GM19397 (cell line): ENCODE measurements around the gene CUL9.

Experiments
- ATAC-seq: cut with Tn5 transposase; IDR thresholded peaks from one replicate; pipeline ENCODE4 v1.9.1; 2021; ENCODE audit warnings: mild to moderate bottlenecking, moderate library complexity; ENCODE audit not compliant: unreplicated experiment

CUL9 gene

DNA sequence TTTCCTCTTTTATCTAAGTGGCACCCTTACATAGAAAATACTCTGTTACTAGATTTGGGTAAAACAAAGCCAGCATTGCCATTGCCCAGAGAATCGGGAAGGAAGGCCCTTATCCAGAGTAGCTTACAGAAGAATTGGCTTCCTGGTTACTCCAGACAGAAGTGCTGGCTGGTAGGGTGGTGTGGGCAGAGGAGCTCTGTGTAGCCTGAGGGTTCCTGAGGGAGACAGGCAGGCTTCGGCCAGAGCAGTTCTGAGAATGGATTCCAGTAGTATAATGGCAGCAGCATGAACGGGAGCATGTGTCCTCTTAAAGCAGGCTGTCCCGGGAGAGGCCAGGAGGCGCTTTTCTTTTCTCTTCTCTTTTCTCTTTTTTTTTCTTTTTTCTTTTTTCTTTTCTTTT lies 11.9 kb downstream of the CUL9 start:
- no peak for ATAC-seq

DNA sequence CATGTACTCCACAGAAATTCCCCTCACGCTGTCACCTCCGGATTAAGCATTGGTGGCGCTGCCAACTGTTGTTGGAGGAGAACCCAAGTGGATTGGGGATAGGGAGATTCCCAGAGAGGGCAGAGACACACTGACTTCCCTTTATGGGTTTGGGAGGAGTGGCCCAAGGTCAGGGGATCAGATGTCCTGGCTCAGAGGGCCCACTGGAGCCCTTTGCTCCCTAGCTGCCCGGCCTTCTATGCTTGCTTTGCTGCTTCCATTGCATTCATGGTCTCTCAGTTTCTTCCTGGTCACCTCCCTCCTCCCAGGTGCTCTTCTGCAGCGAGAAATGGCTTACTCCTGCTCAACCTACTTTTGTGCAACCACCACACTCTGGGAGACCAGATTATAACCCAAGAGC lies 14.3 kb downstream of the CUL9 start:
- no peak for ATAC-seq

DNA sequence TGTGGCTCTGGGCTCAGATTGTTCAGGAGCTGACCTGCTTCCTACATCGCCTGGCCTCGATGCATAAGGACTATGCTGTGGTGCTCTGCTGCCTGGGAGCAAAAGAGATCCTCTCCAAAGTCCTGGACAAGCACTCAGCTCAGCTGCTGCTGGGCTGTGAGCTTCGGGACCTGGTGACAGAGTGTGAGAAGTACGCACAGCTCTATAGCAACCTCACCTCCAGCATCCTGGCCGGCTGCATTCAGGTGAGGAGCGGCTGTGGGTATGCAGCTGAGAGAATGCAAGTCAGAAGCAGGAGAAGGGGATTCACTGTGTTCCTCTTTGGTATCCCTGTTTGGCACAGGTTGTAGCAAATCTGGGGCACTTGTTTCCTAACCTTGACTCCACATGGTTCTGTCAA lies 17.9 kb downstream of the CUL9 start:
- ATAC-seq, result no peak

DNA sequence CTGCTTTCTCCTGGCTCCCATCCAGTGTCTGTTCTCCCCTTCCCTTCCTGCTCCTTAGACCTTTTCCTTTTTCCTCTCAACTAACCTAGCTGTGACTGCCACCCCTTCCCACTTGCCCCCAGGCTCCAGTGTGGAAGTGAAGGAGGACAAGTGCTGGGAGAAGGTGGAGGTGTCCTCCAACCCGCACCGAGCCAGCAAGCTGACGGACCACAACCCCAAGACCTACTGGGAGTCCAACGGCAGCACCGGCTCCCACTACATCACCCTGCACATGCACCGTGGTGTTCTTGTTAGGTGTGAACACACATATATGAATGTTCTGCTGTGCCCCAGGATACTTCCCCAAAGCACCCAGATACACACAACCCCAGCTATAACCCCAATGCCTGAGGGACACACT lies 18.5 kb downstream of the CUL9 start:
- ATAC-seq, result no peak

DNA sequence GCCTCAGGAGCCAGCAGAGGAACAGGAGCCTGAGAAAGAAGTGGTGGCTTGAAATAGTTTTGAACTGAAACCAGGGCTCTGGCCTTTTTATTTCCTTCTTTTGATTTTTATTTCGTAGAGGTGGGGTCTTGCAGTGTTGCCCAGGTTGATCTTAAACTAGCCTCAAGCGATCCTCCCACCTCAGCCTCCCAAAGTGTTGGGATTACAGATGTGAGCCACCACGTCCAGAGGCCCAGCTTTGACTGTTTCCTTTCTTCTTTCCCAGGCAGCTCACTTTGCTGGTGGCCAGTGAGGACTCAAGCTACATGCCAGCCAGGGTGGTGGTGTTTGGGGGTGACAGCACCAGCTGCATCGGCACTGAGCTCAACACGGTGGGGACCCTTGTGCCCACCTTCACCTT lies 20.5 kb downstream of the CUL9 start:
- ATAC-seq, result no peak

DNA sequence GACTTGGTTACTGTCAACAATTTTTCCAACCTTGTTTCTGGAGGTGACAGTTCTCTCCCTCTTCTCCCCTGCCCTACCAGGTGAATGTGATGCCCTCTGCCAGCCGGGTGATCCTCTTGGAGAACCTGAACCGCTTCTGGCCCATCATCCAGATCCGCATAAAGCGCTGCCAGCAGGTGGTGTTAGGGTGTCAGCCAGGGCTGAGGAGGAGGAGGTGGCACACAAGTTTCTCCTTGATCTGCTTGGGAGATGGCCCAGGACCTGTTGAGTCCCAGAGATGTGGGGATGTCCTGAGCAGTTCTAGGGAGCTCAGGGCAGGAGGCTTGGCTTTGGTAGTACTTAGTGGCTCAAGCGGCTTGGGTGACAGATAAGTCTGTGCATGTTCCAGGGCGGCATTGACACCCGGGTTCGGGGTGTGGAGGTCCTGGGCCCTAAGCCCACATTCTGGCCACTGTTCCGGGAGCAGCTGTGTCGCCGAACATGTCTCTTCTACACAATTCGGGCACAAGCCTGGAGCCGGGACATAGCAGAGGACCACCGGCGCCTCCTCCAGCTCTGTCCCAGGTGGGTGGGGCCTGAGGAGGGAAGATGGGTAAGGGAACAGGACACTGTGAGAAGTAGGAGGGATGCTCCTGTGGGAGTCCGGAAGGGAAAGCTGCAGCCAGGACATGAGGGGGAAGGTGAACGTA lies 21.2 kb downstream of the CUL9 start:
- no peak for ATAC-seq

DNA sequence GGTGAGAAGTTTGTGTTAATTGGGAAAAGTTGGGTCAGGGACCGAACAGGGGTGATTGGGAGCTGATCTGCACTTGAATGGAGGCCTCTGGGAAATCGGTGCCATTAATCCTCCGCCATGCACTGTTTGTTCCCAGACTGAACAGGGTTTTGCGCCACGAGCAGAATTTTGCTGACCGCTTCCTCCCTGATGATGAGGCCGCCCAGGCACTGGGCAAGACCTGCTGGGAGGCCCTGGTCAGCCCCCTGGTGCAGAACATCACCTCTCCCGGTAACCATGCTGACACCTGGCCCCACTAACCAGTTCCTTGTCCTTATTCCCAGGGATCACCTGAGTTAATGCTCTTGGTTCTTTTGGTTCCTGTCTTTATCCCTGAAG lies 21.7 kb downstream of the CUL9 start:
- no peak for ATAC-seq

- ATAC-seq, result no peak
Measured at GRCh38 chr6:43204271-43205105, 22.5 kb downstream of the CUL9 start.

DNA sequence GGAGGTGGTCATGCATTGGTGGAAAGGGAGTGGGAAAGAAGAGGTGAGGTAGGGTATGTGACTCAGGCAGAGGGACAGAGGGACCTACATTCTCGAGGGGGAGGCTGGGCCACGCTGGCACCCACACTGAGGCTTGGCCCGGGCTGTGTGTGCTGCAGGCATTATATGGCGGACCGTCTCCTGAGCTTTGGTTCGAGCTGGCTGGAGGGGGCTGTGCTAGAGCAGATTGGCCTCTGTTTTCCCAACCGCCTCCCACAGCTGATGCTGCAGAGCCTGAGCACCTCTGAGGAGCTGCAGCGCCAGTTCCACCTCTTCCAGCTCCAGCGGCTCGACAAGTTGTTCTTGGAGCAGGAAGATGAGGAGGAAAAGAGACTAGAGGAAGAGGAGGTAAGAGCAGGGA lies 23.9 kb downstream of the CUL9 start:
- no peak for ATAC-seq

- no peak for ATAC-seq
Measured at GRCh38 chr6:43207286-43207685, 25.3 kb downstream of the CUL9 start.

GRCh38 chr6:43211955-43212354 lies 30.0 kb downstream of the CUL9 start:
- no peak for ATAC-seq

DNA sequence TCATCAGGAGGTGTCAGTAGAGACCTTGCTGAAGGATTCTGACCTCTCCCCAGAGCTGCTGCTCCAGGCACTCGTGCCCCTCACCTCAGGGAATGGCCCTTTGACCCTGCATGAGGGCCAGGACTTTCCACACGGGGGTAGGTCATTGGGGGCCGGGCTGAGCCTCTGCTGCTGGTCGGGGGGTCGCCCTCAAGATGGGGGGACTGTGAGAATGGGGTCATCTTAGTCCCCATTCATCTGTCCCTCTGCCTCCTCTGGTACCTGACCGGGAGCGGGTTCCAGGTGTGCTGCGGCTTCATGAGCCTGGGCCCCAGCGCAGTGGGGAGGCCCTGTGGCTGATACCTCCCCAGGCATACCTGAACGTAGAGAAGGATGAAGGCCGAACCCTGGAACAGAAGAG lies 31.4 kb downstream of the CUL9 start:
- no peak for ATAC-seq

GRCh38 chr6:43215066-43215465 lies 33.1 kb downstream of the CUL9 start:
- ATAC-seq, result no peak

- no peak for ATAC-seq
Measured at GRCh38 chr6:43216200-43216599, 34.2 kb downstream of the CUL9 start.

DNA sequence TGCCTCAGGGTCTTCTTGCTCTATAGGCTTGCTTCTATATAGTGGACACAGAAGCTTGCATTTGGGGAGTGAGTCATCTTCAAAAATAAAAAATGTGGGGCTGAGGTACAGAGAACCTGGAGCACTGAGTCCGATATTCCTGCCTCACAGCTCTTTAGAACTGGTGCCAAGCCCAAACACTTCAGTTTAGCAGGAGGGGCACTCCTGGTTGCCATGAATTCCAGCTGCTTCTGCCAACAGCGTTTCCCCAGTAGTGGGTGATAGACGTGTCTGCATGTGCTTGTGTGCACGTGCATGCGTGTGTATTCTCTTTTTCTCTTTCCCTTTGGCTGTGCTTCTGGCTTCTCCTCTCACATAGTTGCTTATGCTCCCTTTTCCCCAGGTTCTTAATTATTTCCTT lies 35.4 kb downstream of the CUL9 start:
- no peak for ATAC-seq

DNA sequence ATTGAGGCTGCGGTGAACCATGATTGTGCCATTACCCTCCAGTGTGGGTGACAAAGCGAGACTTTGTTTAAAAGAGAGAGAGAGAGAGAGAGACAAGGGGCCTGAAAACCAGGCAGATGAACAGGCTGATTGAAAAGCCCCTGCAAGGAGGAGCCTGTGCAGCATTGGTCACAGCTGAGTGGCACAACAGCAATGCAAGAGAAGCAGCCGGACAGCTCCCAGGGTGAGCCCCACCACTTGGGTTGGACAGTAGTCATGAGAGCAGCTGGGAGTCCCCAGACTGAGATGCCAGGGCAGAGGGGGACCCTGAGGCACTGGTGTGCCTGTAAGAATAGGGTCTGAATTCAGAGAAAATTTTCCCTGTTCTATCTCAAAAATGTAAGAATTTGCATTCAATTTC lies 37.1 kb downstream of the CUL9 start:
- ATAC-seq, result no peak

DNA sequence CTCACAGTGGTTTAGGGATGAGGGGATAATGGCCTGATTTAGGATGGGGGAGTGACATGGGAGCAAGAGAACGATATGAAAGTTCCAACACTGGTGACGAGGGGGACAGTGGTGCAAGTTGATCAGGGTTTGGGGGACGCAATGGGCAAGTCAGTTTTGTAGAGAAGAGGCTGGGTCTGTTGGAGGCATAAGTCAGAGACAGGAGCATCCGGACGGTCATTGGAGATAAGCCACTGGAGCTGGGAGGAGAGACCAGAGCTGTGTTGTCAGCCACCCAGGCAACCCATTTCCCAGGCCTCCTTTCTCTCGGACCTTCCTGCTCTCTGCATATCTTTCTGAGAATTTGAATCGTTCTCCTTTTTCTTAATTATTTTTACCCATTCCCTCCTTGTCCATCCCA lies 37.8 kb downstream of the CUL9 start:
- ATAC-seq, result no peak

DNA sequence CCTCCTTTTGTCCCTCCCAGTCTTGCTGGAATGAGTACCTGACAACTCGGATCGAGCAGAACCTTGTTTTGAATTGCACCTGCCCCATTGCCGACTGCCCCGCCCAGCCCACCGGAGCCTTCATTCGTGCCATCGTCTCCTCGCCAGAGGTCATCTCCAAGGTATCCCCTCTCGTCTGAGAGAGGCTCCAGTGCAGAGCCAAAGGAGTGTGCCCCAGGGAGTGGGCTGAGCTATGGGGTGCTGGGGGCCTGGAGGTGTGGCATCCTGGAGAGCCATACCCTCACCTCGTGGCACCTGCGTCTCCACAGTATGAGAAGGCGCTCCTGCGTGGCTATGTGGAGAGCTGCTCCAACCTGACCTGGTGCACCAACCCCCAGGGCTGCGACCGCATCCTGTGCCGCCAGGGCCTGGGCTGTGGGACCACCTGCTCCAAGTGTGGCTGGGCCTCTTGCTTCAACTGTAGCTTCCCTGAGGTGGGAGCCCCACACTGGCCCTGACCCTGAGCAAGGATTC lies 38.5 kb downstream of the CUL9 start:
- ATAC-seq, result no peak

DNA sequence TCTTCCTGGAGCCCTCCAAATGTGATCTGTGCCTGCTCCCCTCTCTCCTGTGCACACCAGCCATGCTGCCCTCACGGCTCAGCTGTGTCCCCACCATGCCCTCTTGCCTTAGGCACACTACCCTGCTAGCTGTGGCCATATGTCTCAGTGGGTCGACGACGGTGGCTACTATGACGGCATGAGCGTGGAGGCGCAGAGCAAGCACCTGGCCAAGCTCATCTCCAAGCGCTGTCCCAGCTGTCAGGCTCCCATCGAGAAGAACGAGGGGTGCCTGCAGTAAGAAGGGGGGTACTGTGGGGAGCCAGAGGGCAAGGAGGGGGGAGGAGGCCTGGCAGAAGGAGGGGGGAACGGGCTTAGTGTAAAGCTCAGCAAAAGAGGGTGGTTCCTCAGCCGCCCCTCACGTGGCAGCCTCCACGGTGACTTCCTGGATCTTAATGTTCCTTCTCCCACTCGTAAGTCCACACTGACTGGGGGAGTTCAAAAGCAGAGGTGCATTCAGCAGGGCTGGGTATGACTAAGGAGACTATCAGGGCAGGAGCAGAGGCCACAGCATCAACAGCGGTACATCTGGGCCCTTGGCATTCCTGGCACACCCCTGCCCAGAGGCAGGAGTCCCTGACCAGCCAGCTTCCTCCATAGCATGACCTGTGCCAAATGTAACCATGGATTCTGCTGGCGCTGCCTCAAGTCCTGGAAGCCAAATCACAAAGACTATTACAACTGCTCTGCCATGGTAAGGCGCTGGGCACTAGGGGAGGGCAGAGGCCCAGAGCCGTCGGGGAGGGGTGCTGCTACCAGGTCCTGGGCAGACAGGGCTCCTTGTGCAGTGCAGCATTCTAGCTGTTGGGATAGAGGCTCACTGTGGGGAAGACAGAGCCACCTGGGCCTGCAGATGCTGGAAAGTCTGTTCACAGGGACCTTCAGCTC lies 39.3 kb downstream of the CUL9 start:
- ATAC-seq, result no peak

DNA sequence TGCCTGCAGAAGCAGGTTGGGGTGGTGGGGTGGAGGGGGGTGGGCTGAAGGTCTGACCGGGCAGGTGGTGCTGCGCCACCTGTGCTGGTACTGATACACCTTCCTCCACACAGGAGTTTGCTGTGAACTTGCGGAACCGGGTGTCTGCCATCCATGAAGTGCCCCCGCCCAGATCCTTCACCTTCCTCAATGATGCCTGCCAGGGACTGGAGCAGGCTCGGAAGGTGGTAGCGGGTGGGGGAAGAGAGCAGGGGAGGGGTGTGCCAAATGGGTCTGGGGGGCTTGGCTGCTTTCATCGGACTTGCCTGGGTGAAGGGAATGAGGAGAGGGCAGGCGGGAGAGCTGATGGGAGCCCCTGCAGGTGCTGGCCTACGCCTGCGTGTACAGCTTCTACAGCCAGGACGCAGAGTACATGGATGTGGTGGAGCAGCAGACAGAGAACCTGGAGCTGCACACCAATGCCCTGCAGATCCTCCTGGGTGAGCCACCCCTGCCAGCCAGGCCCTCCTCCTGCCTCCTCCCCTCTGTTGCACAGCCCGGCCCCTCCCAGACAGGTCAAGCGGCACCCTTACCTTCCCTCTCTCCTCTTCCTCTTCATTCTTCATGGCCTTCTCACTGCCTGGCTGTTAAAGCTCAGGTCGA lies 40.5 kb downstream of the CUL9 start:
- no peak for ATAC-seq

- ATAC-seq, result no peak
Measured at GRCh38 chr6:43223175-43223574, 41.2 kb downstream of the CUL9 start.
